Chondrocyte (in vitro differentiated cells): ENCODE results near the gene COTL1. TPM values are rescaled to one million over a fixed set of nuclear protein-coding genes. Genes with fewer than 3 reads are reported as not detected.

Source experiments
- DNase-seq: peaks from one replicate; pipeline ENCODE4 v3.0.0; 2021; ENCODE audit warnings: mixed read lengths, low spot score
- H3K27ac Mint-ChIP-seq: one replicate; pipeline ENCODE4 v1.8.0; 2021; ENCODE audit warnings: mild to moderate bottlenecking, moderate library complexity, mixed read lengths; ENCODE audit not compliant: unreplicated experiment
- H3K27me3 Mint-ChIP-seq: 2 replicates; pipeline ENCODE4 v1.8.0; 2021; ENCODE audit warnings: low read depth, mixed read lengths
- H3K36me3 Mint-ChIP-seq: 2 replicates; pipeline ENCODE4 v1.8.0; 2021; ENCODE audit warnings: low read depth, mixed read lengths
- H3K4me1 Mint-ChIP-seq: 2 replicates; pipeline ENCODE4 v1.8.0; 2021; ENCODE audit warnings: low read depth, mild to moderate bottlenecking, mixed read lengths
- H3K4me3 Mint-ChIP-seq: one replicate; pipeline ENCODE4 v1.8.0; 2021; ENCODE audit warnings: mild to moderate bottlenecking, moderate library complexity, mixed read lengths; ENCODE audit not compliant: unreplicated experiment
- H3K9me3 Mint-ChIP-seq: 2 replicates; pipeline ENCODE4 v1.8.0; 2021; ENCODE audit warnings: low read depth, mixed read lengths
- total RNA-seq: library from RNA; stranded (reverse); gene quantifications from 3 replicates; pipeline ENCODE4 v1.2.1, GENCODE V29; 2021
- TF ChIP-seq, protein P1 (sequence below): fragments of 200-600 bp; sonication (generic); IDR thresholded peaks from 2 replicates; pipeline ENCODE4 v1.5.0; 2021; ENCODE audit warnings: antibody characterized with exemption, mild to moderate bottlenecking, moderate library complexity

Gene COTL1
- total RNA-seq, 1 donor from 2014 or later: 52.8 TPM

DNA sequence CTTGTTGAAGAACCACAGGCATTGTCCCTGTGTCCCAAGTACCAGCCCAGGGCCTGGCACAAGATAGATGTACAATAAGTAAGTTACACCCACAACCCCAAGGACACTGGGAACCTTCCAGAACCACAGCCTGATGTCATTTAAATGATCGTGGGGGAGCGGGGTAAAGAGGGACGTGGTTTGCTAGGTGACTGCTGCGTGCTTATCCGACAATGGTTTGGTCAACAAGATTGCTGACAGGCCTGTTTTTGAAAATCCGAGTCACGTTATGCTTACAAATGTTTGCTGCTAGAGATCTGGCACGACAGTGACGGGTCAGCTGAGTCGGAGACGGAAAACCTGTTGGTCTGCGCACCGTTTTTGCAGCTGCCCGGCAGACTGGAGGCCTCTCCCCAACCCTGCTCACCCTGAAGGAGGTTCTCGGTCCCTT lies 22.8 kb downstream of the COTL1 start:
- no peak for DNase-seq
- Mint-ChIP-seq H3K4me3 (no peak overlapping the region), H3K27ac (no peak overlapping the region)

DNA sequence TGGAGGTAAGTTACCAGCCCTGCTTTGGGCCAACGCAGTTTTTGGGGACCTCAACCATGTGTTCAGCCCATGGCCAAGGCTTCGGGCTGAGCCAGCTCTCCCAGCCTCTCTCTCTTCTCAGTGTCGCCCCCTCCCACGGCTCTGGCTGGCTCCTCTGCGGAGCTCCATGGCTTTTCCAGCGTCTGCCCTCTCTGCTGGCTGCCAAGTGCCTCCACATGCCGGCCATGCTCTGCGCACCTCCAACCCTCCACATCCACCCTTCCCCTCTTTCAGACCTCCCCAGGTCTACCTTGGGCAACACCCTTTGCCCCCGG lies 23.2 kb downstream of the COTL1 start:
- Mint-ChIP-seq H3K4me3 (no peak overlapping the region), H3K36me3 (peaks cover 5% of the 10 kb centered on the region), H3K9me3 (no peaks in the 10 kb centered on the region), H3K4me1 (peaks cover 19% of the 10 kb centered on the region), H3K27me3 (no peaks in the 10 kb centered on the region), H3K27ac (no peak overlapping the region)
- TF ChIP-seq, protein P1, sequence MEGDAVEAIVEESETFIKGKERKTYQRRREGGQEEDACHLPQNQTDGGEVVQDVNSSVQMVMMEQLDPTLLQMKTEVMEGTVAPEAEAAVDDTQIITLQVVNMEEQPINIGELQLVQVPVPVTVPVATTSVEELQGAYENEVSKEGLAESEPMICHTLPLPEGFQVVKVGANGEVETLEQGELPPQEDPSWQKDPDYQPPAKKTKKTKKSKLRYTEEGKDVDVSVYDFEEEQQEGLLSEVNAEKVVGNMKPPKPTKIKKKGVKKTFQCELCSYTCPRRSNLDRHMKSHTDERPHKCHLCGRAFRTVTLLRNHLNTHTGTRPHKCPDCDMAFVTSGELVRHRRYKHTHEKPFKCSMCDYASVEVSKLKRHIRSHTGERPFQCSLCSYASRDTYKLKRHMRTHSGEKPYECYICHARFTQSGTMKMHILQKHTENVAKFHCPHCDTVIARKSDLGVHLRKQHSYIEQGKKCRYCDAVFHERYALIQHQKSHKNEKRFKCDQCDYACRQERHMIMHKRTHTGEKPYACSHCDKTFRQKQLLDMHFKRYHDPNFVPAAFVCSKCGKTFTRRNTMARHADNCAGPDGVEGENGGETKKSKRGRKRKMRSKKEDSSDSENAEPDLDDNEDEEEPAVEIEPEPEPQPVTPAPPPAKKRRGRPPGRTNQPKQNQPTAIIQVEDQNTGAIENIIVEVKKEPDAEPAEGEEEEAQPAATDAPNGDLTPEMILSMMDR: no peak
- no peak for DNase-seq

More for the DNA sequence above, 22.8 kb downstream of the COTL1 start:
- Mint-ChIP-seq H3K4me1 (peaks cover 23% of the 10 kb centered on the region), H3K27me3 (no peaks in the 10 kb centered on the region), H3K9me3 (no peaks in the 10 kb centered on the region), H3K36me3 (peaks cover 5% of the 10 kb centered on the region)
- TF ChIP-seq, protein P1: no peak

DNA sequence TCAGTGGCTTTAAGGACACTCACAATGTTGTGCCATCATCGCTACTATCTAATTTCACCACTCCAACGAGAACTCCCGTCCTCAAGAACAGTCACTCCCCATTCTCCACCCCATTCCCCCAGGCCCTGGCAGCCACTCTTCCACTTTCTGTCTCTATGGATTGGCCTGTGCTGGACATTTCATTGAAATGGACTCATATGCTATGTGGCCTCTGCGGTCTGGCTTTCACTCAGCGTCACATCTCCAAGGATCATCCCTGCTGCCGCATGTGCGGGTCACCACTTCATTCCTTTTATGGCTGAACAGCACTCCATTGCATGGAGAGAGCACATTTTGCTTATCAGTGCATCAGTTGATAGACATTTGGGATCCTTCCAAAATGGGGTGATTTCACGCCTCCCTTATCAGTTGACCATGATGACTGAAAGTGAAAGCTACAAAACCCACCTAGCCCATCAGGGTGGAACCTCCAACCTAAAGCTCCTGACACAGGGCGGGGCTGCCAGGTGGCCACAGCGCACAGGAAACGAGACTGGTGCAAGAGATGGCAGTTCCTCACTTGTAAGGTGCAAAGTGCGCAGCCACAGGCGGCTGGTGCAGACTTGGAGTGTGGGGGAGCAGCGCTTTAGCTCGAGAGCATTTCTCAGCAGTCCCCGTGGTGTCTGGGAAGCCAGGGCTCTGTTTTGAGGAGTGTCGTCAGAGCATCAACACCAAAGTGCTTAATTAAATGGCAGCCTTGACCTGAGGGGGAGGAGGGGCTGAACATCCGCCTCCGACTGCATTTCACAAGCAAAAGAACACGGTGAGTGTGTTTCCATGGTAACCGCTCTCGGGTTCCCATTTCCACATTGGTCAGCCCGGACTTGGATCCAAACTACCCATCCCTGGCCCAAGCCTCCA lies 23.8 kb downstream of the COTL1 start:
- Mint-ChIP-seq H3K27me3 (no peaks in the 10 kb centered on the region), H3K27ac (no peak overlapping the region), H3K4me3 (no peak overlapping the region), H3K36me3 (peaks cover 5% of the 10 kb centered on the region), H3K4me1 (peaks cover 13% of the 10 kb centered on the region), H3K9me3 (no peaks in the 10 kb centered on the region)
- DNase-seq: no peak
- TF ChIP-seq, protein P1: no peak

DNA sequence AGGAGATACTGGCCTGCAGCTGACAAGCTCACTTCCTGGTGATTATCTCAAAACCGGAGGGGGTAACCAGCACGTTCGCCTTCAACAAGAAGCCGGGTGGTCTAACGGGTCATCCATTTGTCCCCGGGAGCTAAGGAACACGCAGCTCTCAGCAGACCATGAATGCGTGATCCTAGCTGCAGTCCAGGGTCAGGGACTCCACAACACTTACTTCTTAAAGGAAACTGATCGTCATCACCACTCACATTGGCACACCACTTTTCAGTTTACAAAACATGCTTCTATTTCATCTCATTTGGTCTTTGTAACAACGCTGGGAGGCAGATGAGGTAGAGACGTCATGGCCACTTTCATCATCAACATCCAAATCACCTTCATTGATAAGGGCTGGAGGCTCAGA lies 25.2 kb downstream of the COTL1 start:
- Mint-ChIP-seq H3K27ac (no peak overlapping the region), H3K36me3 (peaks cover 6% of the 10 kb centered on the region)
- TF ChIP-seq, protein P1: no peak

DNA sequence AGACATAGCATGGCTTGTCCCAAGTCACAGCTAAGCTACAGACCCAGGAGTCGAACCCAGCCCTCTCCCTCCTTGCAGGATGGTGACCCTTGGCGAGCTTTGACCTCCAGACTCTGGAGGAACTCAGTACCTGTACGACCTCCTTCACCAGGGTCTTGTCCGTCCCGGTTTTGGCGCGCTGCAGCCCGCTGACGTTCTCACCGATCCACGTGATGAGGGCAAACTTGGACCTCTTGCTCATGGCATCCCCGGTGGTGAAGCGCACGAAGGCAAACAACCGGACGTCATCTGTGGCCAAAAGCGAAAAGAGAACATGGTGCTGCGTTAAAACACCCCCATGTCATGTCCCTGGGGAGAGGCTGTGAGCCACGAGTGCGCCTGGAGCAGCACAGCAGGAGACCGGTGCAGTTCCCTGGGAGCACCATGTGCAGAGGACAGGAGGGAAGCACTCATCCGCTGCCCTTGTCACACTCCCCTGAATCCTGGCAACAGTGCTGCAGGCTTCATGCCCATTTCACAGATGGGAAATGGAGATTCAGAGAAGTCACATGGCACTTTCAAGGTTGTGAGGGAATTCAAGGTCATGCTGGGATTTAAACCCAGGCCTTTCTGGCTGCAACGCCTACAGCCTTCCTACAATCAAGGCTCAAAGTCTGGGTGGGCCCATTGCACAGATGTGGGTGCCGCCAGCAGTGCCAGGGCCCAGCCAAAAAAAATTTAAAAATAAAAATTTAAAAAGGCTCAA lies 27.7 kb downstream of the COTL1 start:
- DNase-seq: no peak
- TF ChIP-seq, protein P1: no peak
- no peak overlapping the region for H3K4me3 Mint-ChIP-seq
- no peaks in the 10 kb centered on the region for H3K9me3 Mint-ChIP-seq
- no peaks in the 10 kb centered on the region for H3K27me3 Mint-ChIP-seq
- H3K27ac Mint-ChIP-seq: no peak overlapping the region
- peaks cover 7% of the 10 kb centered on the region for H3K36me3 Mint-ChIP-seq
- peaks cover 6% of the 10 kb centered on the region for H3K4me1 Mint-ChIP-seq

More for the DNA sequence above, 25.2 kb downstream of the COTL1 start:
- Mint-ChIP-seq H3K9me3 (no peaks in the 10 kb centered on the region), H3K4me3 (no peak overlapping the region), H3K4me1 (peaks cover 5% of the 10 kb centered on the region), H3K27me3 (no peaks in the 10 kb centered on the region)
- no peak for DNase-seq
